Embryonic facial prominence (tissue), 1 donor: ENCODE data around the gene COL20A1.

Experiments used
- DNase-seq: peaks from one replicate; pipeline ENCODE4 v3.0.0-alpha.2; 2016; ENCODE audit errors: extremely low spot score

COL20A1 gene

GRCh38 chr20:63308218-63308911 lies 15.4 kb downstream of the COL20A1 start:
- no peak for DNase-seq

DNA sequence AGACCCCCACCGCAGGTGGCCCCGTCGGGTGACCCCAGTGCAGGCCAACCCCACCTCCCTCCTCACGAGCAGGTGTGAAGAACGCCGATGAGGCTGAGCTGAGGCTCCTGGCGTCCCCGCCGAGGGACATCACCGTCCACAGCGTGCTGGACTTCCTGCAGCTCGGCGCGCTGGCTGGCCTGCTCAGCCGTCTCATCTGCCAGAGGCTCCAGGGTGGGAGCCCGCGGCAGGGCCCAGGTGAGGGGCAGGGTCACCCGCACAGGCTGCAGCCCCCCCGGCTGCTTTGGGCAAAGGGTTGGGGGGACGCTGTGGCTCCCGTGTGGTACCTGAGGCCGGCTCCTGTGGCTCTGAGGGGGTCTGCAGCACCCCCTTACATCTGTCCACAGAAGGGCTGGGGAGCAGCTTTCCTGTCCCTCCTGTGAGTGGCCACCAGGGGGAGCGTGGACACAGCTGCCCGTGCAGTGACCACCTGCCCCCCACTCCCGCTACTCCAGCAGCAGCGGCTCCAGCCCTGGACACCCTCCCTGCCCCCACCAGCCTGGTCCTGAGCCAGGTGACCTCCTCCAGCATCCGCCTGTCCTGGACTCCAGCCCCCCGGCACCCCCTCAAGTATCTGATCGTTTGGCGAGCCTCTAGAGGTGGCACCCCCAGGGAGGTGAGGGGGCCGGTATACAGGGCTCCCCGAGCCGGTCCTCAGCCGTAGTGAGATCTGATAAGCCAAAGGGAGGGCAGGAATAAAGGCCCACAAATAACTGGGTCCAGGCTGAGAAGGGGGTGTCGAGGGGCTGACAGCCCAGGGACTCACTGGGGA lies 16.5 kb downstream of the COL20A1 start:
- no peak for DNase-seq

- no peak for DNase-seq
Observed at GRCh38 chr20:63310265-63310991, 17.4 kb downstream of the COL20A1 start.

DNA sequence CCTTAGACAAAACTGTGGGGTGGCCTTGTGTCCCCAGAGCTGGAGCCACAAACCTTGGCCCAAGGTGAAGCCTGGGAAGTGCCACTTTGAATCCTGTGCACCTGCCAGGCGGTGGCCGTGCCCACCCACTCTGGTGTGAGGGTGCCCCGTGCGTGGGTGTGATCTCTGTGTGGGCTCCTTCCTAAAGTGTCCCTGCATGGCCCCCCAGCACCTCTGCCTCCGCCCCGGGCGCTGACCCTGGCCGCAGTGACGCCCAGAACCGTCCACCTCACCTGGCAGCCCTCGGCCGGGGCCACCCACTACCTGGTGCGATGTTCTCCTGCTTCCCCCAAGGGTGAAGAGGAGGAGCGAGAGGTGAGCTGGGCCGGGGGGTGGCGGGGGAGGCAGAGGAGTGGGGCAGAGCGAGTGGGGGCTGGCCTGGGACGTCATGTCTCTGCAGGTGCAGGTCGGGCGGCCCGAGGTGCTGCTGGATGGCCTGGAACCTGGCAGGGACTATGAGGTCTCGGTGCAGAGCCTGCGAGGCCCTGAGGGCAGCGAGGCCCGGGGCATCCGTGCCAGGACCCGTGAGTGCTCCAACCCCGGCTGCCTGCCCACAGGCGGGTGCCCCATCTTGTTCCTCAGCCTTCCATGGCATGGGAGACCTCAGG lies 18.3 kb downstream of the COL20A1 start:
- no peak for DNase-seq

- DNase-seq: no peak
Observed at GRCh38 chr20:63311833-63312243, 18.9 kb downstream of the COL20A1 start.

- no peak for DNase-seq
Observed at GRCh38 chr20:63312273-63312672, 19.3 kb downstream of the COL20A1 start.

- no peak for DNase-seq
Observed at GRCh38 chr20:63312690-63313348, 19.8 kb downstream of the COL20A1 start.

DNA sequence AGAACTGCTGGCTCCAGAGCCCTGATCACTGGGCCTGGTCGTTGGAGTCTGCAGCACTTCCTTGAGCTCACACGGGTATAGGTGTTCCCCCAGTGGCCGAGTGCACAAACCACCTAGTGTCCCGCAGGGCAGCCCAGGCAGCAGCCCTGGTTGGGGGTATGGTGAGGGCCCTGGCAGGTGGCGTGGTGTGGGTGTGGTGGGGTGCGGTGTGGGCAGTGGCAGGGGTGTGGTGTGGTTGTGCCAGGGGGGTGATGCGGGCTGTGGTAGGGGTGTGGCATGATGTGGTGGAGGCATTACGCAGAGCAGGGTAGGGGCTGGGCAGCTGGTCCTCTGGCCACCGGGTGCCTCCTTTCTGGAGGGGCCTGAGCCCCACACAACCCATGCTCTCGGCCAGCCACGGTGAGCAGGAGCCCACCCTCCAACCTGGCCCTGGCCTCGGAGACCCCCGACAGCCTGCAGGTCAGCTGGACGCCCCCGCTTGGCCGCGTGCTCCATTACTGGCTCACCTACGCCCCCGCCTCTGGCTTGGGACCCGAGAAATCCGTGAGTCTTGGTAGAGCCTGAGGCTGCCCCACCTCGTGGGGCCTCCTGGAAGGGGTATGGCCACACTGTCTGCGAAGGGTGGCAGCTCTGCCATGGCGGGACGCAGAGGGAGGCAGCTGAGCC lies 20.5 kb downstream of the COL20A1 start:
- DNase-seq: no peak

GRCh38 chr20:63314015-63314471 lies 21.1 kb downstream of the COL20A1 start:
- DNase-seq: no peak

GRCh38 chr20:63314566-63315239 lies 21.7 kb downstream of the COL20A1 start:
- DNase-seq: no peak

DNA sequence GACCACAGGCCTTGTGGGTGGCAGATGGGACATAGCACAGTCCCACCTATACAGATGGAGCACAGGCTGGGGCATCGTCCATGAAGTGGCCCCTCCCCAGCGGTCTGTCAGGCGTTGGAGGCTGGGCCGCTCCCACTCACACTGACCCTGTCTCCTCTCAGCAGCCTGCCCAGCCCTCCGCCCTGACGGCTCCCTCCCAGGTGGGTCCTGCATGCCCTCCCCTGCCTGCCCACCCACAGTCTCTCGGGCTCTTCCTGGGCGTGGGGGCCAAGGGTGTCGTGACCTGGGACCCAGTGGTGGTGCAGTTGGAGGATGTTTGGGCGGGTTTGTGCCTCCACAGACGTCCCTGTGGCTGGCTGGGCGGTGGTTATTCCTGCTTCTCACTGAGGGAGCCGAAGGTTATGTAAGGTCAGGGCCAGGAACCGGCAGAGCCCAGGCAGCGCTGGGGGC lies 22.3 kb downstream of the COL20A1 start:
- no peak for DNase-seq

DNA sequence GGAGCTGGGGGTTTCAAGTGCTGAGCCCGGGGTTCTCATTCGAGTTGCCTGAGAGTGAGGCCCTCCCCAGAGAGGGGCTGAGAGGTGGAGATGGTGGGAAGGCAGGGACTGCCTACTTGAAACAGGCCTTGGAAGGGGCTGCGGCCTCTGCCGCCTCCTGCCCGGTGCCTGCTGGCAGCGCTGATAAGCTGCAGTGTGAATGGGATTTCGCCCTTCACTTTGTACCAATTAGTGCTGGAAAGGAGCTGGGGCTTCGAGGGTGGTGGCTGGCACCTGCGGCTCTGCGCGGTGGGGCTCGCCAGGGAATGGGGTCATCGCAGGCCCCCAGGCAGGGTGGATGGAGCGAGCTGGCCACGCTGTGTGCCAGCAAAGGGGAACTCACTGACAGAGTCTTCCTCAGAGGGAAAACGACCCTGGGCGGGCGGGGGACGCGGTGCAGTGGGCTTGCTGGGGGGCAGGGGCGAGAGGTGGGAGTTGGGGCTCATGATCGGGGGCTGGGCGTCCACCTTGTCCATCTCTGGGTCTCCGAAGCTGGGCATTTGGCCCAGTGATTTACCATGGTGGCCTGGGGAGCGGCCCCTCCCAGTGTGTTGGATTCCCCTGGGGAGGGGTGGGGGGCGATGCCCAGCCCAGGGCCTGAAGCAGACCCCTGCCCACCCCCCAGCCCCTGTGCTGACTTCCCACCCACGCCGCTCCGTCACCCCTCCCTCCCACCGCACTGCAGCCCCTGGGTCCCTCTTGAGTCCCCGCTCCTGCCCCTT lies 22.9 kb downstream of the COL20A1 start:
- no peak for DNase-seq

GRCh38 chr20:63316502-63316921 lies 23.5 kb downstream of the COL20A1 start:
- no peak for DNase-seq

DNA sequence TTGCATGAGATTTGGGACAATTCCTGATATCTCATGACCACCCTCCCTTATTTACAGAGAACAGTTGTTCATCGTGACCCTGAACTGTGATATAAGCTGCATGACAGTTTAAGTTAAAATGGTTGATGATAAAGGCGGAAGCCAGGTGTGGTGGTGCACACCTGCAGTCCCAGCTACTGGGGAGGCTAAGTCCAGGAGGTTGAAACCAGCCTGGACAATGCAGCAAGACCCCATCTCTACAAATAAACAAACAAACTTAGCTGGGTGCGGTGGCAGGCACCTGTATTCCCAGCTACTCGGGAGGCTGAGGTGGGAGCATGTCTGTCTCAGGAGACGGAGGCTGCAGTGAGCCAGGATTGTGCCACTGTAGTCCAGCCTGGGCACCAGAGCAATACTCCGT lies 24.1 kb downstream of the COL20A1 start:
- DNase-seq: no peak

DNA sequence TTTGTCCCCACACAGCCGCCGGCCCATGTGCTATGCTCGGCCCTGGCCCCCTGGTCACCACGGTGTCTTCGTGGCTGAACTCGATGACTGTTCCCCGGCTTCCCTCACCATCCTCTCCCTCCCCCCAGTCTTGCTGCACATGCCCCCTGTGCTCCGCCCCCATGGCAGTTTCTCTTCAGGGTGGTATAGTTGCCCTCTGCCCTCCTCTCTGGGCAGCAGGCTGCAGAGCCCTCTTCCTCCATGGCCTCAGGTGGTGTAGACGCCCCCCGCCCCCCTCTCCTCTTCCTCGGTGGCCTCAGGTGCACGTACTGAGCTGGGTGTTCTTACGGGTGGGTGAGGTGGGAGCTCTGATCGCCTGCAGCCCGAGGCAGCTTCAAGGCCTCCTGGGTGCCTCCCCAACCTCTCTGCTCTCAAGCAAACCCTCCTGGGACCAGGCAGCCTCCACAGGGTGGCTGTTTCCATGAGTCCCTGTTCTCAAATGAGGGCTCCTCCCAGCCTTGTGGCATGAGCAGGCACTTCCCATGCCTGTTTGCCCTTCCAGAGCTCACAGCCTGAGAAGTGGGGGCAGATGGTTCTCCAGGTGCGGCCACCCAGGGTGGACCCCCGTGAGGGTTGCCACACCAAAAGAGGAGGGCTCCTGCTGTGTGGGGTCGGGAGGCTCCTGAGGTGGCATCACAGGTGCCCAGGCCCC lies 24.8 kb downstream of the COL20A1 start:
- no peak for DNase-seq

DNA sequence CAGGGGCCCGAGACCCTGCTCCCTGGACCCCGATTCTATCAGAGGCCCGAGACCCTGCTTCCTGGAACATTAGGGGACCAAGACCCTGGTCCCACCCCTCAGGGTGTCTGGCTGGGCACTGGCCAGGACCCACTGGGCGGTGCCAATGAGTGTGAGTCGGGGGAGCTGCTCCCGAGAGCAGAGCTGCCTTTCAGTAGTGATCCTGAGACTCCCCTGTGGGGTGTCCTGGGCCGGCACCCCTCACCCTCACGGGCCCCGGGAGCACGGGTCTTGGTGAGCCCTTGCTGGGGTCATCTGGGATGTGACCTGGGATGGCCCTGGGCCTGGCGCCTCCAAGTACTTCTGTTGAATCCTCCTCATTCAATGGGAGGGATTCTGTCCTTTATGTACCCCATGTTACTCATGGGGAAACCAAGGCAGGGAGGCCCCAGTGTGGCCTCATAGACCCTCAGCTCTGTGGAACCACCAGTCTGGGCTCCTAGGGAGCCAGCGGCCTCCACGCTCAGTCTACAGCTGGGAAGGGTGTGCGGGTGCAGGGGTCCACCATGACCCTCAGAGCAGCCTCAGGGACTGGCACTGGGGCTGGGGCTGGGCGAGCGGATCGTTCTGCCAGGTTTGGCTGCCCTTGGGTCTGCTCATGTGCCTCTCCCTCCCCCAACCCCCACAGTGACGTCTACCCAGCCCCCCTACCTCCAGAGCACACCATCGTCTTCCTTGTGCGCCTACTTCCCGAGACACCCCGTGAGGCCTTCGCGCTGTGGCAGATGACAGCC lies 25.6 kb downstream of the COL20A1 start:
- DNase-seq: no peak

GRCh38 chr20:63319164-63320040 lies 26.4 kb downstream of the COL20A1 start:
- DNase-seq: no peak
